ENCODE results near the gene METRNL.

Gene METRNL

DNA sequence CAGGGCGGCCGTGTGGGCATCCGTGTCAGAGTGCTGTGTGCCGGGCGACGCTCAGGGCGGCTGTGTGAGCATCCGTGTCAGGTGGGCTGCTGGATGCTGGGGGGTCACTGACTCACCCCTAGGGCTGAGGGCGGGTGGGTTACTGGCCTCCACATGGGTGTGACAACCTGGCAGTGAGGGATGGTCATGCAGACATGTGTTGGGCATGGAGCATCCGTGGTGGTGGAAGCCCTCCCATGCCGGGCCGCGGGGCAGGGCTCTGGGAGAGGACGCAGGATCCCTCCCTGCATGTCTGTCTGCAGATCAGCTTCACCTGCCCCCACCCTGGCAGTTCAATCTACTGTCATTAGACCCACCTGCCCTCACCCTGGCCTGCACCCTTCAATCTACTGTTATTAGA is 56.3 kb downstream of the METRNL start:
- H3F3A ChIP-seq (ENCODE audit: insufficient read depth, low read length), result no peaks in the 10 kb centered on the region
- no peak overlapping the region for H3K4me2 ChIP-seq (ENCODE audit: low read length)
- no peak overlapping the region for H3K4me3 ChIP-seq (ENCODE audit: low read depth, low read length, poor library complexity, severe bottlenecking)
- H3K9me3 ChIP-seq (ENCODE audit: low read length), result no peaks in the 10 kb centered on the region
- H3K27ac ChIP-seq (ENCODE audit: low read depth, low read length, poor library complexity, severe bottlenecking), result no peak overlapping the region
- H3K36me3 ChIP-seq (ENCODE audit: insufficient read depth, low read length), result no peaks in the 10 kb centered on the region; the same call in 1 of the 2 replicates
- no peaks in the 10 kb centered on the region for H3K79me2 ChIP-seq (ENCODE audit: insufficient read depth, low read length)
- no peaks in the 10 kb centered on the region for H3K9me2 ChIP-seq (ENCODE audit: low read depth, low read length)
- peaks cover 4% of the 10 kb centered on the region; the same call in 1 of the 2 replicates for H3K27me3 ChIP-seq (ENCODE audit: insufficient read depth, low read length)
- no peak for TF ChIP-seq CTCF (IDR thresholded peaks at IDR 0.05; ENCODE audit: low read length)
- no peak for TF ChIP-seq EZH2 (IDR thresholded peaks at IDR 0.05; ENCODE audit: borderline replicate concordance, low read length)
- H4K20me1 ChIP-seq (ENCODE audit: insufficient read depth, low read length), result no peaks in the 10 kb centered on the region
- H3K4me1 ChIP-seq (ENCODE audit: insufficient read depth, low read length, severe bottlenecking), result no peaks in the 10 kb centered on the region
- H2AFZ ChIP-seq (ENCODE audit: low read length), result no peak overlapping the region
- no peak overlapping the region for H3K9ac ChIP-seq (ENCODE audit: low read length)

DNA sequence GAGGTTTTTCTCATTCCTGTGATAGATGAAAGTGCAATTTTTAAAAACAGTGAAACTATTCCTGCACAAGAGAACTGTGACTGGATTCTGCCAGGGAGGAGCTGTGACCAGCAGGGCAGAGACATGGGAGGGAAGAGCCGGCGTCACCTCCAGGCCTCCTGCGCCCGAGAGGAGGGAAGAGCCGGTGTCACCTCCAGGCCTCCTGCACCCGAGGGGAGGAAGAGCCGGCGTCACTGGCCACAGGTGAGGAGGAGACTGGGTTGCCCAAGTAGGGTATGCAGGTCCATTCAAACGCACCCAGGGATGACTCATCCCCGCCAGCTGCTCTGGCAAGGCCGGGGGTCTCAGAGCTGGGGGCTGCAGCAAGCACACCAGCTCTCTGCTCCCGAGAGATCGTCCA is 56.7 kb downstream of the METRNL start:
- H3K4me1 ChIP-seq (ENCODE audit: insufficient read depth, low read length, severe bottlenecking), result no peaks in the 10 kb centered on the region
- H2AFZ ChIP-seq (ENCODE audit: low read length), result no peak overlapping the region
- no peaks in the 10 kb centered on the region for H4K20me1 ChIP-seq (ENCODE audit: insufficient read depth, low read length)
- peaks cover 4% of the 10 kb centered on the region; the same call in 1 of the 2 replicates for H3K27me3 ChIP-seq (ENCODE audit: insufficient read depth, low read length)
- H3K9me2 ChIP-seq (ENCODE audit: low read depth, low read length), result no peaks in the 10 kb centered on the region
- no peak overlapping the region for H3K27ac ChIP-seq (ENCODE audit: low read depth, low read length, poor library complexity, severe bottlenecking)
- H3K4me2 ChIP-seq (ENCODE audit: low read length), result no peak overlapping the region
- no peak for TF ChIP-seq CTCF (IDR thresholded peaks at IDR 0.05; ENCODE audit: low read length)
- no peak for TF ChIP-seq EZH2 (IDR thresholded peaks at IDR 0.05; ENCODE audit: borderline replicate concordance, low read length)
- no peak overlapping the region for H3K9ac ChIP-seq (ENCODE audit: low read length)
- H3K9me3 ChIP-seq (ENCODE audit: low read length), result no peaks in the 10 kb centered on the region
- H3K36me3 ChIP-seq (ENCODE audit: insufficient read depth, low read length), result no peaks in the 10 kb centered on the region; the same call in 1 of the 2 replicates
- H3K4me3 ChIP-seq (ENCODE audit: low read depth, low read length, poor library complexity, severe bottlenecking), result no peak overlapping the region
- no peaks in the 10 kb centered on the region for H3K79me2 ChIP-seq (ENCODE audit: insufficient read depth, low read length)
- H3F3A ChIP-seq (ENCODE audit: insufficient read depth, low read length), result no peaks in the 10 kb centered on the region

DNA sequence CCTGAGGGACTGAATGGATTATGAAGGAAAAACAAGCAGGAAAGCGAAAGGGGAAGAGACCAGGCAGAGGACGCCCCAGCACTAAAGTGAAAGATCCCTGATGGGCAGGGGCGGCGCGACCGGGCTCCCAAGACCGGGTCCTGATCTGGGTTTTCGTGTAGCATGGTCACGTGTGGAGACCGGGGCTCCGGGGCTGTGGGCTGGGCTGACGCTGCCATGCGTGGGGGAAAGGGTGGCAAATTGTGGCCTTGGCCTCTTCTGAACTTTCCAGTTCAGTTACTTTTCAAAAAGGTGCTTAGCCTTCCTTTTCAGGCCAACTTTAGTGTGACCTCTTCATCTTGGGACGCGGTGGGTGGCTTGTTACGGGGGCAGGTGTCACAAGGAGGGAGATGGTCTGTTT is 57.5 kb downstream of the METRNL start:
- H3K4me1 ChIP-seq (ENCODE audit: insufficient read depth, low read length, severe bottlenecking), result no peaks in the 10 kb centered on the region
- no peaks in the 10 kb centered on the region for H3K9me2 ChIP-seq (ENCODE audit: low read depth, low read length)
- H3K4me2 ChIP-seq (ENCODE audit: low read length), result no peak overlapping the region
- H3K4me3 ChIP-seq (ENCODE audit: low read depth, low read length, poor library complexity, severe bottlenecking), result no peak overlapping the region
- H3K9me3 ChIP-seq (ENCODE audit: low read length), result peaks cover 2% of the 10 kb centered on the region; the same call in 1 of the 2 replicates
- no peaks in the 10 kb centered on the region for H4K20me1 ChIP-seq (ENCODE audit: insufficient read depth, low read length)
- H3K27me3 ChIP-seq (ENCODE audit: insufficient read depth, low read length), result peaks cover 4% of the 10 kb centered on the region; the same call in 1 of the 2 replicates
- H2AFZ ChIP-seq (ENCODE audit: low read length), result no peak overlapping the region
- H3F3A ChIP-seq (ENCODE audit: insufficient read depth, low read length), result no peaks in the 10 kb centered on the region
- H3K9ac ChIP-seq (ENCODE audit: low read length), result no peak overlapping the region
- no peak for TF ChIP-seq CTCF (IDR thresholded peaks at IDR 0.05; ENCODE audit: low read length)
- H3K27ac ChIP-seq (ENCODE audit: low read depth, low read length, poor library complexity, severe bottlenecking), result no peak overlapping the region
- H3K36me3 ChIP-seq (ENCODE audit: insufficient read depth, low read length), result no peaks in the 10 kb centered on the region; the same call in 1 of the 2 replicates
- H3K79me2 ChIP-seq (ENCODE audit: insufficient read depth, low read length), result no peaks in the 10 kb centered on the region

Data from OCI-LY1 (cell line).